B cell (primary cell): ENCODE results near the gene PRPSAP1. TPM values are rescaled to one million over a fixed set of nuclear protein-coding genes. Genes with fewer than 3 reads are reported as not detected.

ENCODE experiments used
- ATAC-seq: fragments of 200-7000 bp; cut with Tn5 transposase; one replicate; pipeline ENCODE4 v1.10.0; 2021; ENCODE audit warnings: low read depth, mild to moderate bottlenecking, moderate number of reproducible peaks, moderate library complexity
- CTCF ChIA-PET: fragments of 350-600 bp; sonication (Branson Sonifier 250); formaldehyde crosslinking; loops from one replicate; lab custom pipeline; 2021; ENCODE audit warnings: antibody characterized with exemption, inconsistent platforms; lab: Charles Lee
- POLR2A ChIA-PET: fragments of 350-600 bp; sonication (Branson Sonifier 250); formaldehyde crosslinking; loops from one replicate; lab custom pipeline; 2021; ENCODE audit warnings: antibody characterized with exemption; lab: Charles Lee
- DNase-seq: peaks from one replicate; pipeline ENCODE4 v3.0.0; 2013
- H2AFZ ChIP-seq: 2 replicates; pipeline ENCODE4 v1.6.1; 2012; ENCODE audit warnings: mild to moderate bottlenecking, low read depth, low read length; ENCODE audit not compliant: insufficient read depth, poor library complexity, severe bottlenecking
- H3K27ac ChIP-seq, 2 donors: 1 replicate in 1 of 2; 2 replicates in 1 of 2; pipeline ENCODE4 v1.5.1; 2012 to 2013; ENCODE audit warnings: low read length in 2 of 2, mild to moderate bottlenecking in 2 of 2, moderate library complexity in 1 of 2
- H3K27me3 ChIP-seq, 4 experiments: fragments of 200-600 bp in 1 of 4; sonication (generic) in 1 of 4; replicated peaks in 1 of 4; 1 replicate in 2 of 4; 2 replicates in 2 of 4; pipeline versions ENCODE4 v1.6.1 to v1.7.0; 2013 to 2016; ENCODE audit warnings: low read length in 3 of 4, mild to moderate bottlenecking in 2 of 4, mixed read lengths in 1 of 4, moderate library complexity in 1 of 4; ENCODE audit not compliant: insufficient read depth in 4 of 4, control insufficient read depth in 3 of 4; ENCODE audit errors: control extremely low read depth in 1 of 4
- H3K36me3 ChIP-seq, 2 experiments: replicated peaks in 1 of 2; 1 replicate in 1 of 2; 2 replicates in 1 of 2; pipeline versions ENCODE4 v1.6.1 to v1.7.1; 2013; ENCODE audit warnings: low read length in 1 of 2; ENCODE audit not compliant: insufficient read depth in 2 of 2, control insufficient read depth in 1 of 2; ENCODE audit errors: control extremely low read depth in 1 of 2, extremely low read depth in 1 of 2
- H3K4me1 ChIP-seq, 2 donors: fragments of 200-600 bp in 1 of 2; sonication (generic) in 1 of 2; 1 replicate in 1 of 2; 2 replicates in 1 of 2; pipeline versions ENCODE4 v1.5.1 to v1.6.1; 2013 to 2017; ENCODE audit warnings: low read length in 2 of 2; ENCODE audit not compliant: control insufficient read depth in 2 of 2, insufficient read depth in 2 of 2
- H3K4me2 ChIP-seq: replicated peaks from 2 replicates; pipeline ENCODE3; 2012; ENCODE audit warnings: mild to moderate bottlenecking, low read depth, low read length; ENCODE audit not compliant: poor library complexity, severe bottlenecking
- H3K4me3 ChIP-seq, 5 experiments: fragments of 200-600 bp in 1 of 5; sonication (generic) in 1 of 5; 1 replicate in 3 of 5; 2 replicates in 2 of 5; pipeline versions ENCODE4 v1.5.1 to v1.7.0; 2011 to 2016; ENCODE audit warnings: low read length in 4 of 5, mild to moderate bottlenecking in 4 of 5, low read depth in 2 of 5, control low read depth in 1 of 5, moderate library complexity in 1 of 5; ENCODE audit not compliant: insufficient read depth in 1 of 5; ENCODE audit errors: control extremely low read depth in 1 of 5, extremely low read depth in 1 of 5
- H3K79me2 ChIP-seq: fragments of 200-600 bp; sonication (generic); one replicate; pipeline ENCODE4 v1.6.0; 2016; ENCODE audit warnings: low read length; ENCODE audit not compliant: control insufficient read depth, insufficient read depth
- H3K9ac ChIP-seq: fragments of 200-600 bp; sonication (generic); 2 replicates; pipeline ENCODE4 v1.6.1; 2017; ENCODE audit warnings: mild to moderate bottlenecking, low read length, moderate library complexity
- H3K9me3 ChIP-seq, 3 donors: one replicate each; pipeline versions ENCODE4 v1.6.1 to v1.7.1; 2013; ENCODE audit warnings: low read length in 2 of 3; ENCODE audit not compliant: control insufficient read depth in 2 of 3, insufficient read depth in 1 of 3; ENCODE audit errors: control extremely low read depth in 1 of 3
- H4K20me1 ChIP-seq: 2 replicates; pipeline ENCODE4 v1.6.0; 2012; ENCODE audit warnings: mild to moderate bottlenecking, low read length; ENCODE audit not compliant: insufficient read depth, control insufficient read depth, poor library complexity, severe bottlenecking
- H3K27ac Mint-ChIP-seq: one replicate; pipeline ENCODE4 v1.8.0; 2021; ENCODE audit warnings: mixed read lengths
- H3K27me3 Mint-ChIP-seq: one replicate; pipeline ENCODE4 v1.8.0; 2021; ENCODE audit warnings: mixed read lengths
- H3K4me1 Mint-ChIP-seq: one replicate; pipeline ENCODE4 v1.8.0; 2021; ENCODE audit warnings: mixed read lengths
- H3K4me3 Mint-ChIP-seq: one replicate; pipeline ENCODE4 v1.8.0; 2021; ENCODE audit warnings: mixed read lengths
- H3K9me3 Mint-ChIP-seq: one replicate; pipeline ENCODE4 v1.8.0; 2022; ENCODE audit warnings: mixed read lengths; ENCODE audit not compliant: insufficient read depth
- EZH2 ChIP-seq: IDR thresholded peaks from 2 replicates; pipeline ENCODE4 v1.6.1; 2012; ENCODE audit warnings: borderline replicate concordance, low read depth, mild to moderate bottlenecking, moderate library complexity, low read length; ENCODE audit not compliant: insufficient read depth, poor library complexity, severe bottlenecking
- WGBS: methylation state at CpG from one replicate; pipeline ENCODE4 v1.1.5; 2013; ENCODE audit warnings: missing lambda C conversion rate; ENCODE audit not compliant: insufficient coverage; 5-methylcytosine and 5-hydroxymethylcytosine counted together
- intact Hi-C: fragments of 100-400 bp; cut with micrococcal nuclease; formaldehyde crosslinking; loops from one replicate; pipeline ENCODE4 v1.10.0; 2022
- polyA plus RNA-seq: library from polyadenylated mRNA; depleted of rRNA; stranded (reverse); fragments of >200 nt; gene quantifications from 2 replicates; pipeline ENCODE4 v1.2.3, GENCODE V29; 2012
- total RNA-seq, 2 donors: library from RNA; stranded (reverse); fragments of 120-200 nt in 1 of 2; gene quantifications; 1 replicate in 1 of 2; 2 replicates in 1 of 2; pipeline versions ENCODE4 v1.2.3 to v1.2.4, GENCODE V29; 2013 to 2022
- TF ChIP-seq, protein P1 (sequence below): fragments of 200-600 bp; IDR thresholded peaks from one replicate; pipeline ENCODE4 v1.8.0; 2022; ENCODE audit warnings: antibody characterized with exemption, mild to moderate bottlenecking

PRPSAP1 gene
- total and polyA plus RNA-seq, 2 donors (not counting 1 experiment from before 2014, with no cell fraction given) = 45.5 to 61.4 TPM

DNA sequence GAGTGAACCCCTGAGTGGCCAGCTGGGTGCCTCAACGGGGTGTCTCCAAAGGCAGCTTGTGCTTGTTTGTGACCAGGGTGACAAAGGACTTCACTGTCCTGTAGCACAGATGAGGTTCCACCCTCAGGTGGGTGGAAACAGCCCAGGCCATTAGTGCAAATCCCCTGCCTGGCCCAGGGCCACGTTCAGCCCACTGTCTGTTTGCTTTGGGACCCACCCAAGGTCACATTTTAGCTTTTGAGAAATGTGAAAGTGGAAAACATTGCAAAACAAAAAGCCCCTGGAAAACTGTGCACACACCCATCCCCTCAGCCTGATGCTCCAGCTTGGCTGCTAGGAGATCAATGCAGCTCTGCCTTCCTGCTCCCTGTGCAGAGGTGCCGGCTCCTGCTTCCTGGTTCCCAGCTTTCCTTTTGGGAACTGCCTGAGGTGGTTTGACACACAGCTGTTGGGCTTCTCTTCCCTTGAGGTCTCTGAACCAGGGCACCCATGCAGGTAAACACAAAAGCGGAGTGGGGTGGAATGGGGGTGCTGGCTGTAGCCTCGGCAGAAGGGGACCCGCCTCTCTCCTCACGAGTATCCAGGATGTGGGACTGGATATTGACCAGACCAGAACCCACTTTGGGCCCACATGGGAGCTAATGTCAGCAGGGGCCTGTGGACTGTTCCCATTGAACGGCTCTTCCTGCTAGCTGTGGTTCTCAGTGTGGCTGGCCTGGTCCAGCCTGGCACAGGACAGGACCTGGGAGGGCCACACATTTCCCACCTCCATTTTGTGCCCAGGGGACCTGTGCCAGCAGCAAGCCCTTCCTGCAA lies 22.8 kb upstream of the PRPSAP1 start:
- Histone ChIP-seq H3K4me2 (no peak overlapping the region), H3K27me3 (peaks cover 0 to 4% (median 0%) of the 10 kb centered on the region in 4 experiments), H3K4me1 (no peaks in the 10 kb centered on the region), H4K20me1 (no peaks in the 10 kb centered on the region), H3K9ac (no peak overlapping the region), H3K27ac (no peak overlapping the region), H3K36me3 (no peaks in the 10 kb centered on the region), H3K9me3 (no peaks in the 10 kb centered on the region), H3K4me3 (no peak overlapping the region), H3K79me2 (no peaks in the 10 kb centered on the region), H2AFZ (no peak overlapping the region)
- Mint-ChIP-seq H3K4me3 (no peak overlapping the region), H3K9me3 (no peaks in the 10 kb centered on the region), H3K27ac (no peak overlapping the region), H3K27me3 (peaks cover 18% of the 10 kb centered on the region), H3K4me1 (no peaks in the 10 kb centered on the region)
- POLR2A ChIA-PET = interaction anchor here (0.7 kb wide), 1 partner anchor 236 kb away, joined by 3 read pairs; the partner anchor contains the start of gene FOXJ1
- no peak for ATAC-seq
- DNase-seq = no peak
- CTCF ChIA-PET = interaction anchor here (1.1 to 1.4 kb wide), 2 partner anchors 9 to 14 kb away, joined by 3 to 5 read pairs; no protein-coding TSS in a partner anchor
- 80% methylated on average over 7 of the region's 8 CpGs for WGBS
- intact Hi-C loops = no loop called here
- TF ChIP-seq, protein P1, sequence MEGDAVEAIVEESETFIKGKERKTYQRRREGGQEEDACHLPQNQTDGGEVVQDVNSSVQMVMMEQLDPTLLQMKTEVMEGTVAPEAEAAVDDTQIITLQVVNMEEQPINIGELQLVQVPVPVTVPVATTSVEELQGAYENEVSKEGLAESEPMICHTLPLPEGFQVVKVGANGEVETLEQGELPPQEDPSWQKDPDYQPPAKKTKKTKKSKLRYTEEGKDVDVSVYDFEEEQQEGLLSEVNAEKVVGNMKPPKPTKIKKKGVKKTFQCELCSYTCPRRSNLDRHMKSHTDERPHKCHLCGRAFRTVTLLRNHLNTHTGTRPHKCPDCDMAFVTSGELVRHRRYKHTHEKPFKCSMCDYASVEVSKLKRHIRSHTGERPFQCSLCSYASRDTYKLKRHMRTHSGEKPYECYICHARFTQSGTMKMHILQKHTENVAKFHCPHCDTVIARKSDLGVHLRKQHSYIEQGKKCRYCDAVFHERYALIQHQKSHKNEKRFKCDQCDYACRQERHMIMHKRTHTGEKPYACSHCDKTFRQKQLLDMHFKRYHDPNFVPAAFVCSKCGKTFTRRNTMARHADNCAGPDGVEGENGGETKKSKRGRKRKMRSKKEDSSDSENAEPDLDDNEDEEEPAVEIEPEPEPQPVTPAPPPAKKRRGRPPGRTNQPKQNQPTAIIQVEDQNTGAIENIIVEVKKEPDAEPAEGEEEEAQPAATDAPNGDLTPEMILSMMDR = no peak
- TF ChIP-seq EZH2 = no peak
